Keratinocyte (primary cell): Measurements from ENCODE around the gene CSRP1.

Experiments
- EZH2 ChIP-seq: IDR thresholded peaks from one replicate; pipeline ENCODE4 v1.6.1; 2012; ENCODE audit warnings: inconsistent platforms, mild to moderate bottlenecking, low read length, moderate library complexity
- TF ChIP-seq, protein P1 (sequence below), 3 experiments: IDR thresholded peaks in 1 of 3; conservative IDR thresholded peaks in 1 of 3; optimal IDR thresholded peaks in 1 of 3; 2 replicates in 2 of 3; 3 replicates in 1 of 3; pipeline versions ENCODE3 to v1.5.1; 2011; ENCODE audit warnings: low read length in 3 of 3, mild to moderate bottlenecking in 3 of 3, moderate library complexity in 2 of 3, control low read depth in 1 of 3, inconsistent platforms in 1 of 3; ENCODE audit not compliant: insufficient read depth in 2 of 3; ENCODE audit errors: extremely low read depth in 1 of 3

- TF ChIP-seq, protein P1, sequence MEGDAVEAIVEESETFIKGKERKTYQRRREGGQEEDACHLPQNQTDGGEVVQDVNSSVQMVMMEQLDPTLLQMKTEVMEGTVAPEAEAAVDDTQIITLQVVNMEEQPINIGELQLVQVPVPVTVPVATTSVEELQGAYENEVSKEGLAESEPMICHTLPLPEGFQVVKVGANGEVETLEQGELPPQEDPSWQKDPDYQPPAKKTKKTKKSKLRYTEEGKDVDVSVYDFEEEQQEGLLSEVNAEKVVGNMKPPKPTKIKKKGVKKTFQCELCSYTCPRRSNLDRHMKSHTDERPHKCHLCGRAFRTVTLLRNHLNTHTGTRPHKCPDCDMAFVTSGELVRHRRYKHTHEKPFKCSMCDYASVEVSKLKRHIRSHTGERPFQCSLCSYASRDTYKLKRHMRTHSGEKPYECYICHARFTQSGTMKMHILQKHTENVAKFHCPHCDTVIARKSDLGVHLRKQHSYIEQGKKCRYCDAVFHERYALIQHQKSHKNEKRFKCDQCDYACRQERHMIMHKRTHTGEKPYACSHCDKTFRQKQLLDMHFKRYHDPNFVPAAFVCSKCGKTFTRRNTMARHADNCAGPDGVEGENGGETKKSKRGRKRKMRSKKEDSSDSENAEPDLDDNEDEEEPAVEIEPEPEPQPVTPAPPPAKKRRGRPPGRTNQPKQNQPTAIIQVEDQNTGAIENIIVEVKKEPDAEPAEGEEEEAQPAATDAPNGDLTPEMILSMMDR (optimal IDR thresholded peaks at IDR 0.05 in 1 of 3, IDR thresholded peaks at IDR 0.05 in 1 of 3, conservative IDR thresholded peaks at IDR 0.05 in 1 of 3; ENCODE audit: extremely low read depth in 1 of 3, insufficient read depth in 2 of 3, low read length in 3 of 3): peak; percentile 78 to 97 (median 95)
- no peak for TF ChIP-seq EZH2
Observed at GRCh38 chr1:201447903-201448871, 58.7 kb downstream of the CSRP1 start.
